IPS-11a (cell line): ENCODE results near the gene DDX4.

Source experiments
- H3K4me3 ChIP-seq: one replicate; pipeline ENCODE4 v1.5.1; 2013; ENCODE audit warnings: low read depth, low read length, control low read depth

The DDX4 gene

GRCh38 chr5:55820488-55820887 is 82.6 kb downstream of the DDX4 start:
- no peak overlapping the region for H3K4me3 ChIP-seq

DNA sequence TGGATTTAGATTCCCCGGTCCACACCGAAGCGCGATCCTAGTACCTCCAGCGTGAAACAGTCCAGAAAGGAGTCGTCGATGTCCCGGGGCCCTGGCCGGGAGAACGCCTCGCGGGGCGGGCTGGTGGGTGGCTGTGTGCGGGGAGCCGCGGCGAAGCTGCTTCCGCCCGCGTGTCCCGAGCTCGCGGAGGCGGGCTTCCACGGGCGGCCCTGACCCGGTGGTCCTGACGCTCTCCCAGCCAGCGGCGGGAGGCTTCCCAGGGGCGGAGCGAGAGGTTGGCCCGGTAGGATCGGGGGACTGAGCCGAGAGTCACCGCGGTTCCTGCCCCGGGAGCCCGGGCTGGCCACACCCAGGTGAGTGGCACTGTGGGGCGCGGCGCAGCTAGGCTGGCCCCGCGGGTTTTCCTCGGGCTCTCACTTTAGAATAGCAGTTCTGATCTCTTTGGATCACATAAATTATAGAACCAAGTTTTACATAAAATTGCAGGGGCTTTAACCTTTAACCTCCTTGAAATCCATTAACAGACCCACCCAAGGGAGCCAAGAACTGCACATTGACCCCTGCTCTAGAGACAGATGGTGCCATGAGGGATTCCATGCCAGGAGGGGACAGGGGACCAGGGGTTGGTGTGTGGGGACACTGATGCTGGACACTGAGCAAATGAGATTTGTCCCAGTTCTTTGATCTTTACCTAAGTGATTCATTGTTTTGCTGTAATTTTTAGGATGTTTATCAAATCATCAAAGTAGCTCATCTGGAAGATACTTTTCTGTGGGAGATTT is 84.1 kb downstream of the DDX4 start:
- H3K4me3 ChIP-seq: peak overlapping the region; percentile 20

DNA sequence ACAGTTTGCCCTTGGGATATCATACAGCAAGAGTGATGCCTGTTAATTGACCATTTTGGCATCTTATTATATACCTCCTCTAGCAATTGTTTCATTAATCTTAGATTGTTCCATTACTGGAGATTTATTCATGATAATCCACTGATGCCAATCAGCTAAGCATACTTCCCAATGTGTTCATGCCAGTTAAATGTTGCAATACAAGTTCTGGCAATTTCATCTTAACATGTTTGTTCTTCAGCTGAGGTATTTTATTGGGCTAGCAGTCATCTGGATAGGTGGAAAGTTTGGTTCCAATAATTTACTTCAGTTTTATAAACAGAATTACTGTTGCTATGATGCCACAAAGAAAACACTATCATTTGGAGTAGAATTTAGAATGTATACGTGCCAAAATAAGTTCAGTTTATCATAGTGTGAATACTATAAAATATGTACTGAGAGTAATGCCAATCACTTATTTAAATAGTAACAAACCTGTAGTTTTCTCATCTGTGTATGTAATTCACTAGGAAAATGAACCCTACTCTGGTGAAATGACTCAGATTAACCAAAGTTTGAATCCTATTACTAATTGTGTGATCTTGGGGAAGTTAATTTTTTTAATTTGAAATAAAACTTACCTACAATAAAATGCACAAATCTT is 85.4 kb downstream of the DDX4 start:
- H3K4me3 ChIP-seq: no peak overlapping the region

DNA sequence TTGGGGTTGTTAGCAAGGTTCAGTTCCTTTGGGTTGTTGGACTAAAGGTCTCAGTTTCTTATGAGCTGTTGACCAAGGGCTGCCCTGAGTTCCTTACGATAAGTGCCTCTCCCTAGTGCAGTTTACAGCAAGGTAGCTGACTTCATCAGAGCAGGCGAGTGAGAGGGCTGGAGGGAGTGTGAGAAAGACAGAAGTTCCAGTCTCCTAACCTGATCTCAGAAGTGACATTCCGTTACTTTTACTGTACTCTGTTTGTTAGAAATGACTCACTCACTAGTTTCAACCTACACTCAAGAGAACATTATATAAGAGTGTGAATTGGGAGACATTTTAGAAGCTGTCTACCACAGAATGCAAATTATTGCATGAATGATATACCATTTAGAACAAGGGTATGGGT is 92.1 kb downstream of the DDX4 start:
- H3K4me3 ChIP-seq: no peak overlapping the region

GRCh38 chr5:55832446-55832845 is 94.6 kb downstream of the DDX4 start:
- no peak overlapping the region for H3K4me3 ChIP-seq

- no peak overlapping the region for H3K4me3 ChIP-seq
Observed at GRCh38 chr5:55836191-55836590, 98.3 kb downstream of the DDX4 start.

- H3K4me3 ChIP-seq: no peak overlapping the region
Observed at GRCh38 chr5:55841976-55842375, 104.1 kb downstream of the DDX4 start.

- no peak overlapping the region for H3K4me3 ChIP-seq
Observed at GRCh38 chr5:55847837-55848236, 110.0 kb downstream of the DDX4 start.

GRCh38 chr5:55848783-55849182 is 110.9 kb downstream of the DDX4 start:
- H3K4me3 ChIP-seq: no peak overlapping the region

- no peak within 1 kb of the TSS for H3K4me3 ChIP-seq
Observed at GRCh38 chr5:55850839-55851674, 113.2 kb downstream of the DDX4 start, which contains the start of gene IL31RA. Gene IL31RA, plus strand, starts transcription at chr5:55851357. Its CDS starts 214 bp downstream, at chr5:55851571.

- no peak overlapping the region for H3K4me3 ChIP-seq
Observed at GRCh38 chr5:55851675-55851979, 113.8 kb downstream of the DDX4 start.

GRCh38 chr5:55852503-55852902 is 114.6 kb downstream of the DDX4 start:
- H3K4me3 ChIP-seq: no peak overlapping the region

- H3K4me3 ChIP-seq: no peak overlapping the region
Observed at GRCh38 chr5:55853041-55853670, 115.3 kb downstream of the DDX4 start.

GRCh38 chr5:55853818-55854217 is 116.0 kb downstream of the DDX4 start:
- H3K4me3 ChIP-seq: no peak overlapping the region

- no peak overlapping the region for H3K4me3 ChIP-seq
Observed at GRCh38 chr5:55855509-55855908, 117.6 kb downstream of the DDX4 start.

- H3K4me3 ChIP-seq: no peak overlapping the region
Observed at GRCh38 chr5:55856516-55857246, 118.8 kb downstream of the DDX4 start.

GRCh38 chr5:55857247-55857640 is 119.4 kb downstream of the DDX4 start:
- no peak overlapping the region for H3K4me3 ChIP-seq

DNA sequence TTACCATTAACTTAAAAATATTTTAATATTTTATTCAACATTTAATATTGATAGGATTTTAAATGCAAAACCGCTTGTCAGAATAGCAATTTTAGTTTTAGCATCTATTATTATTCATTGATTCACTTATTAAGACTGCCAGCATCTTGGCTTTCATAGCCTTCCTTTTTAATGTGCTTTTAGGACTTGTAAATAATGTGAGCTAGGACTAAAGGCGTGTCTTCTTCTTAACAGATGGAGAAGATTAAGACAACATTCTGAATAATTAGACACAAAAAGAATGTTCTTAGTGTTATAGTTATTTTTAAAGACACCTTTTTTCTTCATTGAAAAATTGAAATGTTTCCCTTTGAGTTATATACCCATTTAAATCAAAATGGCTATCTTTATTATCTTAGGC is 120.2 kb downstream of the DDX4 start:
- H3K4me3 ChIP-seq: no peak overlapping the region

GRCh38 chr5:55860288-55860687 is 122.4 kb downstream of the DDX4 start:
- H3K4me3 ChIP-seq: no peak overlapping the region

DNA sequence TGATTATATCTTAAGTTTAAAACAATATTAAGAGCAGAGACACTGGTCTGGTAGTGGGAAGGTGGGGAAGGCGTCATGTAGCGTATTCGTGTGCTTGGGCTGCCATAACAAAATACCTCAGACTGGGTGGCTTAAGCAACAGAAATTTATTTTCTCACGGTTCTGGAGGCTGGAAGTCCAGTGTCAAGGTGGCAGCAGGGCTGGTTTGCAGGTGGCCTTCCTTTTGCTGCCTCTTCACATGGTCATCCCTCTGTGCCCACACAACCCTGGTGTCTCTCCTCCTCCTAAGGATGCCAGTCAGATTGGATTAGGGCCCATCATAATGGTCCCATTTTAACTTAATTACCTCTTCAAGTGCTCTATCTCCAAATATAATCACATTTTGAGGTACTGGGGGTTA is 122.8 kb downstream of the DDX4 start:
- no peak overlapping the region for H3K4me3 ChIP-seq
